Lower leg skin (tissue), 4 donors: ENCODE results near the gene E2F2. TPM values are rescaled to one million over a fixed set of nuclear protein-coding genes. Genes with fewer than 3 reads are reported as not detected.
A peak's percentile ranks its signal among the peaks of the same experiment; 100 is the strongest.

Experiments
- DNase-seq, 2 donors: peaks; one replicate each; pipeline ENCODE4 v3.0.0-alpha.2; 2019; ENCODE audit warnings: low spot score in 2 of 2
- H3K4me3 ChIP-seq: fragments of 200-600 bp; sonication (generic); 2 replicates; pipeline ENCODE4 v1.5.1; 2017; ENCODE audit warnings: mild to moderate bottlenecking, low read depth; ENCODE audit not compliant: poor library complexity, severe bottlenecking
- CTCF ChIP-seq, 3 donors: fragments of 450-650 bp; IDR thresholded peaks; one replicate each; pipeline ENCODE4 v1.5.1; 2016; ENCODE audit warnings: antibody characterized with exemption in 3 of 3, mild to moderate bottlenecking in 3 of 3, moderate library complexity in 2 of 3
- POLR2A ChIP-seq, 2 donors: fragments of 450-650 bp; IDR thresholded peaks; one replicate each; pipeline ENCODE4 v1.6.1; 2016 to 2017; ENCODE audit warnings: antibody characterized with exemption in 2 of 2, mild to moderate bottlenecking in 1 of 2, moderate library complexity in 1 of 2
- WGBS, 2 donors: methylation state at CpG; one replicate each; pipeline ENCODE4 v1.1.5; 2018; 5-methylcytosine and 5-hydroxymethylcytosine counted together
- intact Hi-C: fragments of 100-400 bp; cut with DNase I; formaldehyde crosslinking; loops from one replicate; pipeline ENCODE4 v1.15.0; 2023; ENCODE audit warnings: low total_unique reads
- total RNA-seq, 4 donors: library from RNA; depleted of rRNA; stranded (reverse); fragments of >200 nt; gene quantifications; one replicate each; pipeline ENCODE4 v1.1.0, GENCODE V29; 2016

The E2F2 gene
- total RNA-seq, 4 donors from 2014 or later: 6.0 to 12.1 (median 9.0) TPM

DNA sequence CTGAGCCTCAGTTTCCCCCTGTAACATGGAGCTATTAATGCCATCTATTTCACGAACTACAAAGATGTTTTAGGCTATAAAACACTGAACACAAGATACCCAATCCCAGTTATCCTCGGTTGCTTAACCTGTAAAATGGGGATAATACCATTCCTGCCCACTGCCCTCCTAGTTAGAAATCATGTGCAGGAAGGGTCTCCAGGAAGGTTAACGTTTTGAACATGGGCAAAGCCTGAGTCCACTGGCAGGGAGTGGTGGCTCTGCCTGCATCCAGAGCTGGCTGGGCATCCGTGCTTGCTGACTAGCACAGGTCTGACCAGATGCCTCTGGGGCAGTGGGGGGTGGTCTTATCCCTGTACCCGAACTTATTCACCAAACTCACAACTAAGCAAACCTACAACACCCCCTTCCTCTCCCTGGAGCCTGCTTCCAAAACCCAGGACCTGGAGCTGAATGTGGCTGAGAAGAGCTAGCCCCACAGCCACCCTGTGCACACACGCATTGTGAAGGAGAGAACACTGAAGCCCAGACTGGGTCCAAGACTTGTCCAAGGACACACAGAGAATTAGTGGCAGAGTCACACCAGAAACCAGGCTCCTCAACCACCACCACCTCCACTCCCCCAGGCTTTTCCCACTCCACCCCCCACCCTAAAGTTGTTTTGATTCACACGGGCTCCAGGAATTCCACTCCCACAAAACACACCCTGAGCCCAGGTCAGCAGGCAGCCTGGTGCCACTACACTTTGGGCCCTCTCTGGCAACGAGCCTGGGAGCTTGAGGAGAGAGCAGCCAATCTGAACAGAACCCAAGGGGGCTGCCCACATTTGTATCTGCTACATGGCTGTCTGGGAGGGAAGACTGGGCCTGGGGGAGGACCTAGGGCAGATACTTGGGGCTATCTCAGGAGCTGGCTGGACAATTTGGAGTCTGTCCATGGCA is 1.6 kb downstream of the E2F2 start:
- intact Hi-C loops: no loop called here
- no peak overlapping the region for H3K4me3 ChIP-seq
- TF ChIP-seq POLR2A (IDR thresholded peaks at IDR 0.05): no peak
- TF ChIP-seq CTCF (IDR thresholded peaks at IDR 0.05): no peak
- 47 to 58% methylated on average over 8 of the region's 8 CpGs for WGBS, 2 donors
- no peak for DNase-seq

GRCh38 chr1:23528250-23528978 is 2.6 kb downstream of the E2F2 start:
- WGBS, 2 donors: 0% methylated on average over 7 to 9 of the region's 9 CpGs
- TF ChIP-seq CTCF (IDR thresholded peaks at IDR 0.05) (no peak), POLR2A (IDR thresholded peaks at IDR 0.05) (no peak)
- intact Hi-C loops: no loop called here
- H3K4me3 ChIP-seq: no peak overlapping the region
- DNase-seq: peak; percentile 89 to 98

- no peak for DNase-seq
- WGBS, 2 donors: 38 to 51% methylated on average over 6 of the region's 6 CpGs
- H3K4me3 ChIP-seq: no peak overlapping the region
- intact Hi-C loops: no loop called here
- no peak for TF ChIP-seq CTCF (IDR thresholded peaks at IDR 0.05)
- no peak for TF ChIP-seq POLR2A (IDR thresholded peaks at IDR 0.05)
These were observed 3.2 kb downstream of the E2F2 start for GRCh38 chr1:23527900-23528249.

- no peak overlapping the region for H3K4me3 ChIP-seq
- WGBS, 2 donors: 90 to 97% methylated on average over 5 to 7 of the region's 7 CpGs
- TF ChIP-seq POLR2A (IDR thresholded peaks at IDR 0.05): no peak
- no peak for TF ChIP-seq CTCF (IDR thresholded peaks at IDR 0.05)
- intact Hi-C loops: no loop called here
- DNase-seq: no peak
These were observed 3.7 kb downstream of the E2F2 start for GRCh38 chr1:23527366-23527765.

DNA sequence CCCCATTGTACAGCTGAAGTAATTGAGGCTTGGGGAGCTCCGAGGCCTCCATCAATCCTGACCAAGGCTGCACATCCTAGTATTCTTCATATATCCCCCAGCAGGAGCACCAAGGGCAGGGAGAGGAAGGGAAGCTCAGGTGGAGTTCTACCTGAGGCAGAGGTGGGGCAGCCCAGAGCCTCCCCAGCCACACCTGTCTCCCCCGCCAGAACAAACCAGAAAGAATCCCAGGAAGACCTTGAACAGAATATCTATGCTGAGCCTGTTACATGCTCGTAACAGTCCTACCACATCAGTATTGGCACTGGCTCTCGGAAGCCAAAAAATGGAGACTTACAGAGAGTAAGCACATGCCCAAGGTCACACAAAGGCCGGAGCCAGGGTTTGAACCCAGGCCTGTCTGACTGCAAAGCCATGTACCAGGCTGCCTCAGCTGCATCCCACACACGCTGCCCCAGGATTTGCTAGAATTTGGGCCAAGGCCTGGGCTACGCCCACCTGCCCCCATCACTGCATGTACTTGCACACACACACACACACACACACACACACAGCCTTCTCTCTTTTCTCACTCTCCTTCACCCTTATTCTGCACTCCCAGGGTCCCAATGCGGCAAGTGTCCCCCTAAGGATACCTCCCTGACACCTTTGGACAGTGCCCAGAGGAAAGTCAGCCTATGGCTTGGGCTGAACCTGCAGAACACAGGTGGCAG is 4.5 kb downstream of the E2F2 start:
- no peak for DNase-seq
- 81 to 90% methylated on average over 8 of the region's 8 CpGs for WGBS, 2 donors
- TF ChIP-seq POLR2A (IDR thresholded peaks at IDR 0.05): no peak
- TF ChIP-seq CTCF (IDR thresholded peaks at IDR 0.05): no peak
- intact Hi-C loops: no loop called here
- no peak overlapping the region for H3K4me3 ChIP-seq
